SK-N-SH (cell line): ENCODE data around the gene CALN1. TPM values are rescaled to one million over a fixed set of nuclear protein-coding genes. Genes with fewer than 3 reads are reported as not detected.

Experiments used
- CTCF ChIA-PET: fragments of 300-600, 350-600 bp; formaldehyde crosslinking; extraction: SDS; loops from one replicate; lab custom pipeline; 2021; lab: Yijun Ruan, JAX
- POLR2A ChIA-PET: fragments of 350-600 bp; sonication (Branson Sonifier 250); formaldehyde crosslinking; extraction: SDS; loops from one replicate; lab custom pipeline; 2020; ENCODE audit warnings: antibody characterized with exemption, inconsistent platforms; lab: Yijun Ruan, JAX
- DNase-seq: peaks from one replicate; pipeline ENCODE4 v3.0.0; 2012
- H2AFZ ChIP-seq: fragments of 200-600 bp; sonication (generic); 2 replicates; pipeline ENCODE4 v1.8.1; 2016; ENCODE audit warnings: antibody characterized with exemption, mild to moderate bottlenecking, low read depth
- H3F3A ChIP-seq: fragments of 200-600 bp; sonication (generic); replicated peaks from 2 replicates; pipeline ENCODE3; 2016; ENCODE audit warnings: antibody characterized with exemption, mild to moderate bottlenecking; ENCODE audit not compliant: insufficient read depth
- H3K27ac ChIP-seq, 2 experiments: fragments of 200-500 bp in 1 of 2; fragments of 200-600 bp in 1 of 2; sonication (Bioruptor generic) in 1 of 2; sonication (generic), shearing (Covaris generic) in 1 of 2; 2 replicates each; pipeline versions ENCODE4 v1.5.1 to v1.6.1; 2014 to 2016; ENCODE audit warnings: low read depth in 2 of 2, inconsistent platforms in 1 of 2, low read length in 1 of 2, mild to moderate bottlenecking in 1 of 2, mixed read lengths in 1 of 2
- H3K27me3 ChIP-seq: fragments of 200-600 bp; sonication (generic), shearing (Covaris generic); 2 replicates; pipeline ENCODE4 v1.6.1; 2016; ENCODE audit warnings: mixed run types; ENCODE audit not compliant: insufficient read depth
- H3K36me3 ChIP-seq, 2 experiments: fragments of 200-500 bp in 1 of 2; fragments of 200-600 bp in 1 of 2; sonication (Bioruptor generic) in 1 of 2; sonication (generic) in 1 of 2; replicated peaks in 1 of 2; 2 replicates each; pipeline versions ENCODE3 to v1.5.1; 2014 to 2016; ENCODE audit warnings: low read length in 1 of 2, mild to moderate bottlenecking in 1 of 2; ENCODE audit not compliant: insufficient read depth in 2 of 2, control insufficient read depth in 1 of 2
- H3K4me1 ChIP-seq, 2 experiments: fragments of 200-500 bp in 1 of 2; fragments of 200-600 bp in 1 of 2; sonication (Bioruptor generic) in 1 of 2; sonication (generic), shearing (Covaris generic) in 1 of 2; 2 replicates each; pipeline versions ENCODE4 v1.5.1 to v1.6.1; 2014 to 2016; ENCODE audit warnings: low read depth in 1 of 2, low read length in 1 of 2, mixed run types in 1 of 2; ENCODE audit not compliant: insufficient read depth in 2 of 2, control insufficient read depth in 1 of 2
- H3K4me2 ChIP-seq: fragments of 200-600 bp; sonication (generic), shearing (Covaris generic); 2 replicates; pipeline ENCODE4 v1.6.1; 2017; ENCODE audit warnings: mixed run types
- H3K4me3 ChIP-seq, 2 experiments: fragments of 200-500 bp in 1 of 2; fragments of 200-600 bp in 1 of 2; sonication (Bioruptor generic) in 1 of 2; sonication (generic), shearing (Covaris generic) in 1 of 2; 2 replicates each; pipeline versions ENCODE4 v1.5.1 to v1.8.1; 2014 to 2016; ENCODE audit warnings: low read depth in 2 of 2, inconsistent platforms in 1 of 2, low read length in 1 of 2, mild to moderate bottlenecking in 1 of 2, mixed read lengths in 1 of 2, moderate library complexity in 1 of 2
- H3K79me2 ChIP-seq: fragments of 200-600 bp; sonication (generic); 2 replicates; pipeline ENCODE4 v1.8.1; 2017; ENCODE audit warnings: mild to moderate bottlenecking; ENCODE audit not compliant: insufficient read depth
- H3K9ac ChIP-seq: fragments of 200-600 bp; sonication (generic); 2 replicates; pipeline ENCODE4 v1.6.1; 2017; ENCODE audit warnings: mixed run types
- H3K9me2 ChIP-seq: fragments of 200-600 bp; sonication (generic); 2 replicates; pipeline ENCODE4 v1.6.1; 2017; ENCODE audit warnings: mixed run types
- H3K9me3 ChIP-seq: fragments of 200-600 bp; sonication (generic); 2 replicates; pipeline ENCODE4 v1.6.1; 2017; ENCODE audit warnings: mixed run types, mild to moderate bottlenecking, moderate library complexity
- H4K20me1 ChIP-seq: fragments of 200-600 bp; sonication (generic); 2 replicates; pipeline ENCODE4 v1.6.1; 2017; ENCODE audit warnings: mild to moderate bottlenecking, mixed run types; ENCODE audit not compliant: insufficient read depth
- ELF1 ChIP-seq: IDR thresholded peaks from 2 replicates; pipeline ENCODE4 v1.4.0; 2012
- EZH2phosphoT487 ChIP-seq: fragments of 200-600 bp; sonication (generic); IDR thresholded peaks from 2 replicates; pipeline ENCODE4 v1.6.1; 2017; ENCODE audit warnings: low read depth, mixed run types, mild to moderate bottlenecking, antibody characterized with exemption, moderate library complexity, borderline replicate concordance
- FOSL2 ChIP-seq: IDR thresholded peaks from 2 replicates; pipeline ENCODE4 v1.4.0; 2012; ENCODE audit warnings: low read depth, mild to moderate bottlenecking, moderate library complexity, borderline replicate concordance
- GABPA ChIP-seq: IDR thresholded peaks from 2 replicates; pipeline ENCODE4 v1.4.0; 2012; ENCODE audit warnings: low read depth, mild to moderate bottlenecking
- GATA2 ChIP-seq: sonication (generic); formaldehyde crosslinking; IDR thresholded peaks from 2 replicates; pipeline ENCODE4 v1.5.0; 2020; ENCODE audit warnings: mild to moderate bottlenecking, missing genetic modification reagents
- MXI1 ChIP-seq: IDR thresholded peaks from 2 replicates; pipeline ENCODE4 v1.6.1; 2012; ENCODE audit warnings: mild to moderate bottlenecking, low read depth, low read length, improper control_type of control experiment
- RAD21 ChIP-seq: IDR thresholded peaks from 2 replicates; pipeline ENCODE4 v1.6.1; 2012; ENCODE audit warnings: mild to moderate bottlenecking, low read length
- REST ChIP-seq: IDR thresholded peaks from 2 replicates; pipeline ENCODE4 v1.6.1; 2012; ENCODE audit warnings: mild to moderate bottlenecking, low read depth, low read length, moderate library complexity
- RFX5 ChIP-seq: IDR thresholded peaks from 2 replicates; pipeline ENCODE4 v1.6.1; 2012; ENCODE audit warnings: mild to moderate bottlenecking, improper control_type of control experiment, low read length
- RXRA ChIP-seq: IDR thresholded peaks from 2 replicates; pipeline ENCODE4 v1.4.0; 2012; ENCODE audit warnings: low read depth, mild to moderate bottlenecking, borderline replicate concordance
- SIN3A ChIP-seq: IDR thresholded peaks from 2 replicates; pipeline ENCODE4 v1.6.1; 2012; ENCODE audit warnings: low read depth, mild to moderate bottlenecking, low read length, moderate library complexity, borderline replicate concordance
- USF1 ChIP-seq: IDR thresholded peaks from 2 replicates; pipeline ENCODE4 v1.4.0; 2012; ENCODE audit warnings: low read depth, borderline replicate concordance
- USF2 ChIP-seq: fragments of 150-350 bp; IDR thresholded peaks from 2 replicates; pipeline ENCODE4 v1.6.1; 2017; ENCODE audit warnings: antibody characterized with exemption, low read length, low read depth, borderline replicate concordance
- YY1 ChIP-seq: IDR thresholded peaks from 2 replicates; pipeline ENCODE4 v1.4.0; 2012; ENCODE audit warnings: low read depth, mild to moderate bottlenecking
- ZBTB33 ChIP-seq: IDR thresholded peaks from 2 replicates; pipeline ENCODE4 v1.4.0; 2012; ENCODE audit warnings: low read depth, borderline replicate concordance
- WGBS: methylation state at CpG from one replicate; pipeline ENCODE4 v1.1.6; 2017; ENCODE audit warnings: low lambda C conversion rate; 5-methylcytosine and 5-hydroxymethylcytosine counted together
- polyA plus RNA-seq, 3 experiments: library from polyadenylated mRNA; depleted of rRNA; stranded (reverse); fragments of >200 nt; gene quantifications; 2 replicates each; pipeline ENCODE4 v1.2.3, GENCODE V29; 2012

CALN1 gene
- polyA plus RNA-seq, 1 of the 3 experiments (the other 2 are of a cell fraction) = not detected

GRCh38 chr7:72015136-72015535, 397.0 kb downstream of the CALN1 start:
- TF ChIP-seq USF2 (no peak), USF1 (no peak), ZBTB33 (no peak), GABPA (no peak), REST (no peak), RFX5 (no peak), GATA2 (CRISPR knock-in tag) (no peak), SIN3A (no peak), FOSL2 (no peak), RAD21 (no peak), YY1 (no peak), RXRA (no peak), MXI1 (no peak), EZH2phosphoT487 (no peak), ELF1 (no peak)
- no peak for DNase-seq
- H3K79me2 ChIP-seq = no peaks in the 10 kb centered on the region
- H3F3A ChIP-seq = no peaks in the 10 kb centered on the region
- H3K4me1 ChIP-seq = no peaks in the 10 kb centered on the region
- H2AFZ ChIP-seq = no peak overlapping the region
- no peaks in the 10 kb centered on the region for H3K9me2 ChIP-seq
- no peaks in the 10 kb centered on the region for H3K27me3 ChIP-seq
- H3K36me3 ChIP-seq = no peaks in the 10 kb centered on the region
- no peaks in the 10 kb centered on the region for H3K9me3 ChIP-seq
- H4K20me1 ChIP-seq = no peaks in the 10 kb centered on the region
- WGBS = 11% methylated on average over 4 of the region's 4 CpGs
- H3K4me3 ChIP-seq = no peak overlapping the region
- CTCF ChIA-PET = no interaction called here
- H3K4me2 ChIP-seq = no peak overlapping the region
- H3K9ac ChIP-seq = no peak overlapping the region
- POLR2A ChIA-PET = no interaction called here
- H3K27ac ChIP-seq = no peak overlapping the region
